22Rv1 (cell line): ENCODE data around the gene BROX.
"Not testable (repeated sequence)": the region's sequence is repeated elsewhere in the genome, so short reads cannot be mapped to it uniquely, and the experiment has no call there.

Source experiments
- ZFX ChIP-seq: fragments of 450-650 bp; IDR thresholded peaks from 2 replicates; pipeline ENCODE4 v1.6.1; 2017; ENCODE audit warnings: antibody characterized with exemption, borderline replicate concordance
- TF ChIP-seq, protein P1 (sequence below): fragments of 450-650 bp; IDR thresholded peaks from 2 replicates; pipeline ENCODE4 v1.5.1; 2017; ENCODE audit warnings: mild to moderate bottlenecking

- TF ChIP-seq, protein P1, sequence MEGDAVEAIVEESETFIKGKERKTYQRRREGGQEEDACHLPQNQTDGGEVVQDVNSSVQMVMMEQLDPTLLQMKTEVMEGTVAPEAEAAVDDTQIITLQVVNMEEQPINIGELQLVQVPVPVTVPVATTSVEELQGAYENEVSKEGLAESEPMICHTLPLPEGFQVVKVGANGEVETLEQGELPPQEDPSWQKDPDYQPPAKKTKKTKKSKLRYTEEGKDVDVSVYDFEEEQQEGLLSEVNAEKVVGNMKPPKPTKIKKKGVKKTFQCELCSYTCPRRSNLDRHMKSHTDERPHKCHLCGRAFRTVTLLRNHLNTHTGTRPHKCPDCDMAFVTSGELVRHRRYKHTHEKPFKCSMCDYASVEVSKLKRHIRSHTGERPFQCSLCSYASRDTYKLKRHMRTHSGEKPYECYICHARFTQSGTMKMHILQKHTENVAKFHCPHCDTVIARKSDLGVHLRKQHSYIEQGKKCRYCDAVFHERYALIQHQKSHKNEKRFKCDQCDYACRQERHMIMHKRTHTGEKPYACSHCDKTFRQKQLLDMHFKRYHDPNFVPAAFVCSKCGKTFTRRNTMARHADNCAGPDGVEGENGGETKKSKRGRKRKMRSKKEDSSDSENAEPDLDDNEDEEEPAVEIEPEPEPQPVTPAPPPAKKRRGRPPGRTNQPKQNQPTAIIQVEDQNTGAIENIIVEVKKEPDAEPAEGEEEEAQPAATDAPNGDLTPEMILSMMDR = not testable (repeated sequence)
- not testable (repeated sequence) for TF ChIP-seq ZFX
Measured at GRCh38 chr1:222668184-222668583, 44.2 kb upstream of the BROX start.
